Measurements from ENCODE around the gene CSNK2A2.
A peak's percentile ranks its signal among the peaks of the same experiment; 100 is the strongest.

CSNK2A2 gene

GRCh38 chr16:58198022-58198683 lies at the start of gene CSNK2A2:
TSS of gene CSNK2A2 (minus strand) at chr16:58198106. CDS start at chr16:58197736, 370 bp downstream.
- Mint-ChIP-seq H3K27me3 (peaks cover 22% of the 10 kb centered on the region), H3K4me3 (peak within 1 kb of the TSS; percentile 92), H3K27ac (peak within 1 kb of the TSS; percentile 91), H3K4me1 (ENCODE audit: low read depth) (peaks cover 46% of the 10 kb centered on the region), H3K9me3 (no peaks in the 10 kb centered on the region), H3K36me3 (ENCODE audit: low read depth) (peaks cover 38% of the 10 kb centered on the region)

DNA sequence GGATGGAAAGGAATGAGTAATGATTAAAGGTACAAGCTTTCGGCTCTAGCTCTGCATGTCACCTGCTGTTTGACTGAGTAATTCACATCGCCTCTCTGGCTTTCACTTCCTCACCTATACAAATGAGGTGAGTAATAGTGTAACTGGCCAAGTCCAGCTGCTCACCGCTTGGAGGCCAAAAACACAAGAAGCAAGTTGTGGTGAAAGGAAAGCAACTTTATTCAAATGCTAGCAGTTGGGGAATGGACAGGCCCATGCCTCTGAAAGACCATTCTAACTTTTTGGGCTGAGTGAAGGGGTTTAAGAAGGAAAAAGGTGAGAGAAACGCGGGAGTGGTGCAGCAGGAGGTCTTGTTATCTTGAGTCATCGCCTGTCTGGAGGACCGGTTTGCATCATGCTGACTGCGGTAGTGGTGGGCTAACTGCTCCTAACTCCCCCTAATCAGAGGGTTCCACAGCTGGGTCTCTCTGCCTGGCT lies 45.7 kb upstream of the CSNK2A2 start:
- H3K36me3 Mint-ChIP-seq (ENCODE audit: low read depth), result no peaks in the 10 kb centered on the region
- no peaks in the 10 kb centered on the region for H3K4me1 Mint-ChIP-seq (ENCODE audit: low read depth)
- H3K27me3 Mint-ChIP-seq, result peaks cover 48% of the 10 kb centered on the region
- H3K27ac Mint-ChIP-seq, result no peak overlapping the region
- no peak overlapping the region for H3K4me3 Mint-ChIP-seq
- no peaks in the 10 kb centered on the region for H3K9me3 Mint-ChIP-seq

GRCh38 chr16:58236831-58237230 lies 38.9 kb upstream of the CSNK2A2 start:
- H3K27ac Mint-ChIP-seq, result no peak overlapping the region
- H3K4me1 Mint-ChIP-seq (ENCODE audit: low read depth), result peaks cover 8% of the 10 kb centered on the region
- no peaks in the 10 kb centered on the region for H3K36me3 Mint-ChIP-seq (ENCODE audit: low read depth)
- no peak overlapping the region for H3K4me3 Mint-ChIP-seq
- H3K9me3 Mint-ChIP-seq, result no peaks in the 10 kb centered on the region
- H3K27me3 Mint-ChIP-seq, result peaks cover 38% of the 10 kb centered on the region

DNA sequence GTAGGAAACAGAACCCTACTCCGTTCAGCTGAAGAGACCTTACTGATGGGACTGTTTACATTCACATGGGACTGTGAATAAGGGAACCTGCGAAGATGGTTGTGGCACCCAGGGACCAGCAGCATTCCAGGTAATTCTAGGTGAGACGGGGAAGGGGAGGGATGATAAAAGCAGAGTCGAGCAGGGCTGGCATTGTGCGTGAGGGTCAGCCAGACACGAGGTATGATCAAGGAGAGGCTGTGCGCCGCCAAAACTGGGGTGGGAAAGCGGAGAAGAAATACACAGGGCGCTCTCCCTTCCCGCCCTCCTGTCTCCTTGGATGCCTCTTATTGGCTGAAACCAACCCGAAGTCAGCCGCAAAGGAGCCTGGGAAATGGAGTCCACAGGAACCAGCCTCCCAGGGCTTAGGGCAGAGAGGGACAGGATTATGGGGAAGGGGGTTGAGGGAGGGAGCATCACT lies 38.4 kb upstream of the CSNK2A2 start:
- H3K27ac Mint-ChIP-seq, result no peak overlapping the region

DNA sequence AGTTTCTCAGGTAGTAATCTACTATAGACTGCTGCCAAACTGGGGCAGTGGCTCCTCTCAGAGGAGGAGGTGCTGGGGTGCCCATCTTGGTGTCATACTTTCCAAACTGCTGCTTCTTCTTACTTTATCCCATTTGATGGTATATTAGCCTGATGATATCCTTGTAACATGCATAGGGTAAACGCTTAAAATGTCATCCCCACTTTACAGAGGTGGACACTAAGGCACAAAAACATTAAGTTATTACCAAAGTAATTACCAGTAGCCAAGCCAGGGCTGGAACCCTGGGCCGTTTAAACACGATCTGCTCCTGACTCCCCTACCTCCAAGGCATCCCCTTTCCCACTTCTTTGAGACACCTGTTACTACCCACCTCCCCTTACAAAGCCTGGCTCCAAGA lies 37.8 kb upstream of the CSNK2A2 start:
- Mint-ChIP-seq H3K4me1 (ENCODE audit: low read depth) (peaks cover 8% of the 10 kb centered on the region), H3K27me3 (peaks cover 31% of the 10 kb centered on the region), H3K9me3 (no peaks in the 10 kb centered on the region), H3K27ac (no peak overlapping the region), H3K36me3 (ENCODE audit: low read depth) (no peaks in the 10 kb centered on the region), H3K4me3 (peak overlapping the region; percentile 81)

More for the DNA sequence above, 38.4 kb upstream of the CSNK2A2 start:
- Mint-ChIP-seq H3K9me3 (no peaks in the 10 kb centered on the region), H3K4me1 (ENCODE audit: low read depth) (peaks cover 8% of the 10 kb centered on the region), H3K36me3 (ENCODE audit: low read depth) (no peaks in the 10 kb centered on the region), H3K27me3 (peaks cover 32% of the 10 kb centered on the region), H3K4me3 (peak overlapping the region; percentile 81)

DNA sequence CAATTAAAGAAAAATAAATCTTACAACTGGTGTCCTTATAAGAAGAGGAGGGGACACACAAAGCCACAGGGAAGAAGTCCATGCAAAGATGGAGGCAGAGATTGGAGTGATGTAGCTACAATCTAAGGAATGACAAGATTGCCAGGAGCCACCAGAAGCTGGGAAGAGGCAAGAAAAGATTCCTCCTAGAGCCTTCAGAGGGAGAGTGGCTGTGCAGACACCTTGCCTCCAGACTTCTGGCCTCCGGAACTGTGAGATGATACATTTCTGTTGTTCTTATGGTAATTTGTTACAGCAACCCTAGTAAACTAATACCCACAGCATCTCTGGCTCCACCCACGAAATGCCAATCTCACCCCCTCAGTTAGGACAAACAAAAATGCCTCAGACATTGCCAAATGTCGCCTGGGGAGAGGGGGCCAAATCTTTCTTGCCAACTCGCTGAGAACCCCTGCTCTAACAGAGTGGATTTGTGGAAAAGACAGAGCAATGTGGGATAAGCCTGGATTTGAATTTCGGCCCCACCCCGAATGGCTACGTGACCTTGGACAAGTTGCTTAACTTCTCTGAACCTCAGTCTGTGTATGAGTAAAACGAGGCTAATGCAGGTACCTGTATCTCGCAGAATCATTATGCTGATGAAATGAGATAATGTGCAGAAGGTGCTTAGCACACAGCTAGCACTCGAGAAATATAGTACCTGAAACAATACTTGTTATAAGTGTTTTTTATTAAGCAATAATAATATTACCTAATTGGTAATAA lies 37.1 kb upstream of the CSNK2A2 start:
- peaks cover 24% of the 10 kb centered on the region for H3K27me3 Mint-ChIP-seq
- no peaks in the 10 kb centered on the region for H3K36me3 Mint-ChIP-seq (ENCODE audit: low read depth)

GRCh38 chr16:58230259-58230658 lies 32.4 kb upstream of the CSNK2A2 start:
- no peaks in the 10 kb centered on the region for H3K4me1 Mint-ChIP-seq (ENCODE audit: low read depth)
- no peaks in the 10 kb centered on the region for H3K36me3 Mint-ChIP-seq (ENCODE audit: low read depth)
- no peaks in the 10 kb centered on the region for H3K9me3 Mint-ChIP-seq
- no peak overlapping the region for H3K27ac Mint-ChIP-seq
- peaks cover 3% of the 10 kb centered on the region for H3K27me3 Mint-ChIP-seq
- H3K4me3 Mint-ChIP-seq, result no peak overlapping the region

More for the DNA sequence above, 37.1 kb upstream of the CSNK2A2 start:
- H3K4me1 Mint-ChIP-seq (ENCODE audit: low read depth), result peaks cover 8% of the 10 kb centered on the region
- H3K9me3 Mint-ChIP-seq, result no peaks in the 10 kb centered on the region
- H3K4me3 Mint-ChIP-seq, result no peak overlapping the region
- H3K27ac Mint-ChIP-seq, result no peak overlapping the region

DNA sequence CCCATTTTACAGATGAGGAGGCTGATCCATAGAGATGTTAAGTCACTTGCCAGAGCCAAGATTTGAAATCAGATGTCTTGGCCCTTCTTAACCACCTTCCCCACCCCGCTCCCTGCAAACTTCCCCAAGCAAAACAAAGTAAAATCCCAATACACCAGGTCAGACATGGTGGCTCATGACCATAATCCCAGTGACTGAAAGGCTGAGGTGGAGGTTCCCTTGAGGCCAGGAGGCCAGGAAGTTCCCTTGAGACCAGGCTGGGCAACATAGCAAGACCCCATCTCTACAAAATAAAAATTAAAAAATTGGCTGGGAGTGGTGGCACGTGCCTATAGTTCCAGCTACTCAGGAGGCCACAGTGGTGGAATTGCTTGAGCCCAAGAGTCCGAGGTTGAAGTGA lies 28.9 kb upstream of the CSNK2A2 start:
- peaks cover 3% of the 10 kb centered on the region for H3K27me3 Mint-ChIP-seq
- H3K27ac Mint-ChIP-seq, result no peak overlapping the region
- no peaks in the 10 kb centered on the region for H3K36me3 Mint-ChIP-seq (ENCODE audit: low read depth)
- no peaks in the 10 kb centered on the region for H3K4me1 Mint-ChIP-seq (ENCODE audit: low read depth)
- H3K4me3 Mint-ChIP-seq, result no peak overlapping the region
- no peaks in the 10 kb centered on the region for H3K9me3 Mint-ChIP-seq

GRCh38 chr16:58225965-58226602 lies 28.2 kb upstream of the CSNK2A2 start:
- H3K4me3 Mint-ChIP-seq, result no peak overlapping the region
- H3K4me1 Mint-ChIP-seq (ENCODE audit: low read depth), result no peaks in the 10 kb centered on the region
- H3K27ac Mint-ChIP-seq, result no peak overlapping the region
- no peaks in the 10 kb centered on the region for H3K9me3 Mint-ChIP-seq
- H3K27me3 Mint-ChIP-seq, result peaks cover 3% of the 10 kb centered on the region
- H3K36me3 Mint-ChIP-seq (ENCODE audit: low read depth), result no peaks in the 10 kb centered on the region

DNA sequence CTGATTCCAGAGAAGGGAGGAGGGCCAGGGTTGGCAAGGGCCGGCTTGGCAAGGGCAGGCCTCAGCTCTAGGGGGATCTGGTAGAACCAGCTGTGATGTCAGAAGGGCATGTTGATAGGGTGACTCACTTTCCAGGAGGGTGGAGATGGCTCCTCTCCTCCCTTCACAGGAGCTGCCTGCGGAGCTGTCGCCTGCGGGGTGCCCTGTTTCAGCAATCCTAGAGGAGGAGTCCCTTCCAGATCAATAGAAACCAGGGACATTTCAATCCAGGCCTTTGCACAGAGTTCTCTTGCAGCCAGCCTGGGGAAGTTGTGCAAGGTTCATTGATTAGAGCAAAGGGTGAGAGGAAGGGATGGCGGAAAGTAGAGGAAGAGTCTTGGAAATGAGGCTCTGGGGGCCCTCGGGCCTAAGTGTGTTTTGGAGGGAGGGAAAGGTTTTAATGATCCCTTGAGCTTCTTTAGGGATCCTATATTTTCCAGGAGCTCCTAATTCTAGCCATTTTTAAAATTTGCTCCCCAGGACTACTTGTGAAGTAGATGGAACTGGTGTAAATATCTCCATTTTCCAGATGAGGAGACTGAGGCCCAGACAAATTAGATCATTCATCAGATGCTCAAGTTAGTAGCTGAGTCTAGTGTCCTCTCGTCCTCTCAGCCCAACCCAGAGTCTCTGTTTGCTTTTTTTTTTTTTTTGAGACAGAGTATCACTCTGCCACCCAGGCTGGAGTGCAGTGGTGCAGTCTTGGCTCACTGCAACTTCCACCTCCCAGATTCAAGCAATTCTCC lies 24.8 kb upstream of the CSNK2A2 start:
- peaks cover 12% of the 10 kb centered on the region for H3K27me3 Mint-ChIP-seq

DNA sequence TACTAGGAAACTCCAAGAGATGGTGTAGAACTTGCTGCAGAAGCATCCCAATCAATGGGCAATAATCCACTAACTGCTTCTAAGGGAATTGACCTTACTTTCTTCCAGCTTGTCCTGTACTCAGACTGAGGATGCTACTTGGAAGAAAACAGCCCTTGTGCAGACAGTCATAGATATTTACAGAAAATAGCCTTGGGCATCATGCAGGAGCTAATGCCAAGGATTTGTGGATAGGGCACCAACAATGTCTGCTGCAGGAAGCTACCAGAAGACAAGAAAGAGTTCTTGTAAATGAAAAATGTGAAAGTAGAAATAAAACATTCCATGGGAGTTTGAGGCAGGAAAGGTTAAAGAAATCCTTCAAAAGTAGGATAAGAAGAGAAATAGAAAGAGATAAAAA lies 21.5 kb upstream of the CSNK2A2 start:
- Mint-ChIP-seq H3K27ac (no peak overlapping the region), H3K27me3 (peaks cover 22% of the 10 kb centered on the region), H3K9me3 (peaks cover 4% of the 10 kb centered on the region), H3K4me3 (no peak overlapping the region), H3K4me1 (ENCODE audit: low read depth) (no peaks in the 10 kb centered on the region), H3K36me3 (ENCODE audit: low read depth) (no peaks in the 10 kb centered on the region)

More for the DNA sequence above, 24.8 kb upstream of the CSNK2A2 start:
- Mint-ChIP-seq H3K36me3 (ENCODE audit: low read depth) (no peaks in the 10 kb centered on the region), H3K4me3 (no peak overlapping the region), H3K27ac (no peak overlapping the region), H3K9me3 (no peaks in the 10 kb centered on the region), H3K4me1 (ENCODE audit: low read depth) (no peaks in the 10 kb centered on the region)

GRCh38 chr16:58218786-58219185 lies 20.9 kb upstream of the CSNK2A2 start:
- no peak overlapping the region for H3K4me3 Mint-ChIP-seq
- H3K27me3 Mint-ChIP-seq, result peaks cover 22% of the 10 kb centered on the region
- H3K27ac Mint-ChIP-seq, result no peak overlapping the region
- no peaks in the 10 kb centered on the region for H3K4me1 Mint-ChIP-seq (ENCODE audit: low read depth)
- H3K9me3 Mint-ChIP-seq, result peaks cover 4% of the 10 kb centered on the region
- no peaks in the 10 kb centered on the region for H3K36me3 Mint-ChIP-seq (ENCODE audit: low read depth)

GRCh38 chr16:58217311-58217925 lies 19.5 kb upstream of the CSNK2A2 start:
- peaks cover 4% of the 10 kb centered on the region for H3K9me3 Mint-ChIP-seq
- no peak overlapping the region for H3K27ac Mint-ChIP-seq
- no peak overlapping the region for H3K4me3 Mint-ChIP-seq
- no peaks in the 10 kb centered on the region for H3K36me3 Mint-ChIP-seq (ENCODE audit: low read depth)
- peaks cover 22% of the 10 kb centered on the region for H3K27me3 Mint-ChIP-seq
- no peaks in the 10 kb centered on the region for H3K4me1 Mint-ChIP-seq (ENCODE audit: low read depth)

Data from stimulated activated naive CD8-positive, alpha-beta T cell treated with anti-CD3 and anti-CD28 coated beads, Interleukin-15, Interleukin-2, amounts not matched to agents 100 ng/mL and 50 ng/mL, for 24 hours (primary cell).